Left ventricle myocardium inferior (tissue), 1 donor: ENCODE results near the gene TMEM201. TPM values are rescaled to one million over a fixed set of nuclear protein-coding genes. Genes with fewer than 3 reads are reported as not detected.
A peak's percentile ranks its signal among the peaks of the same experiment; 100 is the strongest.

Experiments
- DNase-seq: peaks from one replicate; pipeline ENCODE4 v3.0.0-alpha.2; 2020
- H3K27ac ChIP-seq: fragments of 200-600 bp; replicated peaks from 2 replicates; pipeline ENCODE4 v1.8.0; 2021
- H3K27me3 ChIP-seq: fragments of 200-600 bp; 2 replicates; pipeline ENCODE4 v1.8.0; 2021; ENCODE audit warnings: low read depth
- H3K36me3 ChIP-seq: fragments of 200-600 bp; 2 replicates; pipeline ENCODE4 v1.8.0; 2021
- H3K4me1 ChIP-seq: fragments of 200-600 bp; 2 replicates; pipeline ENCODE4 v1.8.0; 2021
- H3K4me3 ChIP-seq: fragments of 200-600 bp; 2 replicates; pipeline ENCODE4 v1.8.0; 2021; ENCODE audit warnings: mild to moderate bottlenecking, moderate library complexity
- H3K9me3 ChIP-seq: fragments of 200-600 bp; replicated peaks from 2 replicates; pipeline ENCODE4 v1.8.0; 2021
- CTCF ChIP-seq: fragments of 200-600 bp; IDR thresholded peaks from 2 replicates; pipeline ENCODE4 v1.8.0; 2021; ENCODE audit warnings: antibody characterized with exemption, mild to moderate bottlenecking, borderline replicate concordance
- intact Hi-C: fragments of 100-400 bp; cut with micrococcal nuclease; formaldehyde crosslinking; loops from one replicate; pipeline ENCODE4 v1.11.0; 2022
- total RNA-seq: library from RNA; stranded (reverse); fragmentation: NEBNext Ultra II Directional; extraction: Animal tissue kit (Norgen Biotek cat#: 25700); gene quantifications from one replicate; pipeline ENCODE4 v1.2.1, GENCODE V29; 2021
- donor health status: DM: no; HTN: yes; CAD: no; lungs with severe emphysema.

The TMEM201 gene
- total RNA-seq, 1 donor from 2014 or later = 21.1 TPM

- Histone ChIP-seq H3K27ac (no peak overlapping the region), H3K4me3 (no peak overlapping the region), H3K36me3 (peaks cover 10% of the 10 kb centered on the region), H3K27me3 (no peaks in the 10 kb centered on the region), H3K4me1 (peaks cover 5% of the 10 kb centered on the region), H3K9me3 (no peaks in the 10 kb centered on the region)
- DNase-seq = no peak
- intact Hi-C loops = loop anchor here (10.0 kb wide), 1 partner anchor 79 kb away; no protein-coding TSS in a partner anchor
- peak; percentile 54 for TF ChIP-seq CTCF
Measured at GRCh38 chr1:9573723-9574122, 15.0 kb upstream of the TMEM201 start.

DNA sequence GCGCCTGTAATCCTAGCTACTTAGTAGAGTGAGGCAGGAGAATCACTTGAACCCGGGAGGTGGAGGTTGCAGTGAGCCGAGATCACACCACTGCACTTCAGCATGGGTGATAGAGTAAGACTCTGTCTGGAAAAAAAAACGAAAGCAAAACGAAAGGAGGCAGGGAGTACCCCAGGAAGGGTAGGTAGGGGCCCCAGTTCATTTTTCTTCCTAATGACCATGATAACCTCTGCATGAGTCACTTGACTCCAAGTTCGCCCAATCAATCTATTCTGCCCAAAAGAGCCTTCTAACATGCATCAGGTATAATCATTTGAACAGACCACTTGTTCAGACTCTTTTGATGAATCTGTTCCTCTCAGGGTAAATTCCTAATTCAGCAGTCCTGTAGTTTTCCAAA is 13.2 kb upstream of the TMEM201 start:
- TF ChIP-seq CTCF = no peak
- H3K36me3 ChIP-seq = peaks cover 18% of the 10 kb centered on the region
- intact Hi-C loops = loop anchor here (10.0 kb wide), 1 partner anchor 81 kb away; no protein-coding TSS in a partner anchor
- no peak overlapping the region for H3K27ac ChIP-seq
- H3K4me1 ChIP-seq = peaks cover 5% of the 10 kb centered on the region
- no peak for DNase-seq
- H3K4me3 ChIP-seq = no peak overlapping the region
- no peaks in the 10 kb centered on the region for H3K27me3 ChIP-seq
- H3K9me3 ChIP-seq = no peaks in the 10 kb centered on the region

GRCh38 chr1:9576903-9577302 is 11.8 kb upstream of the TMEM201 start:
- DNase-seq = no peak
- peaks cover 26% of the 10 kb centered on the region for H3K36me3 ChIP-seq
- intact Hi-C loops = loop anchor here (10.0 kb wide), 1 partner anchor 82 kb away; no protein-coding TSS in a partner anchor

GRCh38 chr1:9577423-9577822 is 11.3 kb upstream of the TMEM201 start:
- peaks cover 30% of the 10 kb centered on the region for H3K36me3 ChIP-seq
- no peak for DNase-seq
- H3K27me3 ChIP-seq = no peaks in the 10 kb centered on the region
- no peak overlapping the region for H3K4me3 ChIP-seq
- H3K27ac ChIP-seq = no peak overlapping the region
- intact Hi-C loops = loop anchor here (10.0 kb wide), 1 partner anchor 83 kb away; no protein-coding TSS in a partner anchor
- TF ChIP-seq CTCF = no peak
- H3K9me3 ChIP-seq = no peaks in the 10 kb centered on the region
- peaks cover 5% of the 10 kb centered on the region for H3K4me1 ChIP-seq

More at GRCh38 chr1:9576903-9577302, 11.8 kb upstream of the TMEM201 start:
- Histone ChIP-seq H3K4me1 (peaks cover 5% of the 10 kb centered on the region), H3K27me3 (no peaks in the 10 kb centered on the region), H3K9me3 (no peaks in the 10 kb centered on the region), H3K27ac (no peak overlapping the region), H3K4me3 (no peak overlapping the region)
- TF ChIP-seq CTCF = no peak

- intact Hi-C loops = no loop called here
- H3K4me3 ChIP-seq = no peak overlapping the region
- no peak for DNase-seq
- H3K9me3 ChIP-seq = no peaks in the 10 kb centered on the region
- H3K4me1 ChIP-seq = no peaks in the 10 kb centered on the region
- H3K27ac ChIP-seq = no peak overlapping the region
- no peaks in the 10 kb centered on the region for H3K27me3 ChIP-seq
- H3K36me3 ChIP-seq = peaks cover 33% of the 10 kb centered on the region
- no peak for TF ChIP-seq CTCF
Measured at GRCh38 chr1:9580942-9581341, 7.8 kb upstream of the TMEM201 start.
